ENCODE results near the gene GRM1.

Gene GRM1

GRCh38 chr6:146310628-146311027 lies 281.8 kb downstream of the GRM1 start:
- DNase-seq (ENCODE audit: extremely low read depth in 1 of 2, low read depth in 1 of 2) = no peak

GRCh38 chr6:146311079-146311478 lies 282.2 kb downstream of the GRM1 start:
- no peak for DNase-seq (ENCODE audit: extremely low read depth in 1 of 2, low read depth in 1 of 2)

GRCh38 chr6:146312608-146313007 lies 283.7 kb downstream of the GRM1 start:
- DNase-seq (ENCODE audit: extremely low read depth in 1 of 2, low read depth in 1 of 2) = no peak

- DNase-seq (ENCODE audit: extremely low read depth in 1 of 2, low read depth in 1 of 2) = no peak
Measured at GRCh38 chr6:146315381-146316174, 286.7 kb downstream of the GRM1 start.

GRCh38 chr6:146316175-146316495 lies 287.3 kb downstream of the GRM1 start:
- no peak for DNase-seq (ENCODE audit: extremely low read depth in 1 of 2, low read depth in 1 of 2)

GRCh38 chr6:146331013-146331412 lies 302.2 kb downstream of the GRM1 start:
- no peak for DNase-seq (ENCODE audit: extremely low read depth in 1 of 2, low read depth in 1 of 2)

- no peak for DNase-seq (ENCODE audit: extremely low read depth in 1 of 2, low read depth in 1 of 2)
Measured at GRCh38 chr6:146335336-146335735, 306.5 kb downstream of the GRM1 start.

GRCh38 chr6:146336191-146336590 lies 307.3 kb downstream of the GRM1 start:
- no peak for DNase-seq (ENCODE audit: extremely low read depth in 1 of 2, low read depth in 1 of 2)

GRCh38 chr6:146337376-146337775 lies 308.5 kb downstream of the GRM1 start:
- no peak for DNase-seq (ENCODE audit: extremely low read depth in 1 of 2, low read depth in 1 of 2)

GRCh38 chr6:146339716-146340115 lies 310.9 kb downstream of the GRM1 start:
- no peak for DNase-seq (ENCODE audit: extremely low read depth in 1 of 2, low read depth in 1 of 2)

GRCh38 chr6:146341493-146342230 lies 312.8 kb downstream of the GRM1 start:
- DNase-seq (ENCODE audit: extremely low read depth in 1 of 2, low read depth in 1 of 2) = no peak

- DNase-seq (ENCODE audit: extremely low read depth in 1 of 2, low read depth in 1 of 2) = no peak
Measured at GRCh38 chr6:146345598-146345997, 316.7 kb downstream of the GRM1 start.

- DNase-seq (ENCODE audit: extremely low read depth in 1 of 2, low read depth in 1 of 2) = no peak
Measured at GRCh38 chr6:146347090-146347489, 318.2 kb downstream of the GRM1 start.

- no peak for DNase-seq (ENCODE audit: extremely low read depth in 1 of 2, low read depth in 1 of 2)
Measured at GRCh38 chr6:146347690-146348089, 318.8 kb downstream of the GRM1 start.

- DNase-seq (ENCODE audit: extremely low read depth in 1 of 2, low read depth in 1 of 2) = no peak
Measured at GRCh38 chr6:146351018-146351417, 322.2 kb downstream of the GRM1 start.

GRCh38 chr6:146352163-146352562 lies 323.3 kb downstream of the GRM1 start:
- DNase-seq (ENCODE audit: extremely low read depth in 1 of 2, low read depth in 1 of 2) = no peak

GRCh38 chr6:146354451-146354850 lies 325.6 kb downstream of the GRM1 start:
- no peak for DNase-seq (ENCODE audit: extremely low read depth in 1 of 2, low read depth in 1 of 2)

- DNase-seq (ENCODE audit: extremely low read depth in 1 of 2, low read depth in 1 of 2) = no peak
Measured at GRCh38 chr6:146355521-146356100, 326.7 kb downstream of the GRM1 start.

- no peak for DNase-seq (ENCODE audit: extremely low read depth in 1 of 2, low read depth in 1 of 2)
Measured at GRCh38 chr6:146357578-146358430, 328.9 kb downstream of the GRM1 start.

- DNase-seq (ENCODE audit: extremely low read depth in 1 of 2, low read depth in 1 of 2) = no peak
Measured at GRCh38 chr6:146358431-146359046, 329.7 kb downstream of the GRM1 start.

GRCh38 chr6:146359131-146359530 lies 330.3 kb downstream of the GRM1 start:
- DNase-seq (ENCODE audit: extremely low read depth in 1 of 2, low read depth in 1 of 2) = no peak
